HUES64 (cell line): Measurements from ENCODE around the gene DNAJB12.
A peak's percentile ranks its signal among the peaks of the same experiment; 100 is the strongest.

Experiments
- H3K27ac ChIP-seq: 2 replicates; pipeline ENCODE4 v1.7.0; 2013; ENCODE audit warnings: low read depth, low read length, inconsistent platforms
- H3K27me3 ChIP-seq: 2 replicates; pipeline ENCODE4 v1.6.1; 2013; ENCODE audit warnings: mild to moderate bottlenecking, low read length; ENCODE audit not compliant: insufficient read depth
- H3K36me3 ChIP-seq: 2 replicates; pipeline ENCODE4 v1.6.1; 2013; ENCODE audit warnings: mild to moderate bottlenecking, low read length; ENCODE audit not compliant: insufficient read depth
- H3K4me1 ChIP-seq: 2 replicates; pipeline ENCODE4 v1.6.1; 2013; ENCODE audit warnings: mild to moderate bottlenecking, low read length, moderate library complexity; ENCODE audit not compliant: insufficient read depth
- H3K4me3 ChIP-seq: 2 replicates; pipeline ENCODE4 v1.5.1; 2013; ENCODE audit warnings: mild to moderate bottlenecking, low read length, moderate library complexity
- H3K9ac ChIP-seq: 2 replicates; pipeline ENCODE4 v1.6.1; 2013; ENCODE audit warnings: mild to moderate bottlenecking, low read depth, low read length
- H3K9me3 ChIP-seq: 2 replicates; pipeline ENCODE4 v1.6.1; 2013; ENCODE audit warnings: low read depth, low read length; ENCODE audit not compliant: insufficient read depth
- WGBS: fragments of 150-250, 120-280 bp; methylation state at CpG from one replicate; pipeline ENCODE4 v1.1.7; 2013; ENCODE audit warnings: missing lambda C conversion rate; 5-methylcytosine and 5-hydroxymethylcytosine counted together

Gene DNAJB12

GRCh38 chr10:72337039-72337629 lies 17.6 kb downstream of the DNAJB12 start:
- WGBS = 62% methylated on average over 5 of the region's 5 CpGs

DNA sequence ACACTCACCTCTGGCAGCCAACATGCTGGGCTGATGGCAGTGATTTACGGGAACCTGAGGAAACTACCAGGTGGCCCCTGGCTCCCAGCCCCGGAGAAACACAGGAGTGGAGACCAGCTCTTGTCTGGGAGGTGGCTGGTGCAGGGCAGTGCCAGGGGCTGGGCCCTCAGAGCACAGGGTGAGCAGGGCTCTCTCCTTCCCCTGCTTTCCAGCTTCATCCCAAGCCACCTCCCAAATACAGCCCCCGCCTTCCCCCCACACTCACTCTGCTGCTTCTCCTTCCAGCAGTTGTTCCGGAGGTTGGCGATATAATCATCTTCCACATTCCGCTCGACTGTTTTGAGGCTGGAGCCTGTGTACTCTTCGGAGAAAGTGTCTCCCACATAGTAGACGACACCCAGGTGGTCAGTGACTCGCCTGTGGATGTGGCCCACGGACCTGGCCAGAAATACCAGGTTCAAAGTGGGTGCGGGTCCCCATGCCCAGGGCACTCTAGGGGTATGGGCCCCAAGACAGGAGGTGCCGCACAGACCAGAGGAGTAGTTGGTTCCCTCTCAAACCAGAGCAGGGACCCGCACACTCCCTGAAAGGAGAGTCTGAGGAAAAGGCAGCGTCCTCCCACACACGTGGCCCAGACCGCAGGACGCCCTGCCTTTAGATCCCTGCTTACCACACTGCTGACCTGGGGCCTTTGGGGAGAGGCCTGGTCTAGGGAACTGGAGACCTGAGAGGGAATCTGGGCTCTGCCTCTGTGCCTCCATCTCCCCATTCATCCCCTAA lies 18.3 kb downstream of the DNAJB12 start:
- H3K27me3 ChIP-seq = no peaks in the 10 kb centered on the region
- H3K9ac ChIP-seq = no peak overlapping the region
- peaks cover 11% of the 10 kb centered on the region for H3K4me1 ChIP-seq
- 95% methylated on average over 18 of the region's 18 CpGs for WGBS
- no peak overlapping the region for H3K27ac ChIP-seq
- peaks cover 57% of the 10 kb centered on the region for H3K36me3 ChIP-seq
- no peaks in the 10 kb centered on the region for H3K9me3 ChIP-seq
- no peak overlapping the region for H3K4me3 ChIP-seq

More at GRCh38 chr10:72337039-72337629, 17.6 kb downstream of the DNAJB12 start:
- Histone ChIP-seq H3K27ac (no peak overlapping the region), H3K9ac (no peak overlapping the region), H3K9me3 (no peaks in the 10 kb centered on the region), H3K27me3 (no peaks in the 10 kb centered on the region), H3K4me1 (peaks cover 7% of the 10 kb centered on the region; the same call in 1 of the 2 replicates), H3K4me3 (no peak overlapping the region), H3K36me3 (peaks cover 61% of the 10 kb centered on the region)

GRCh38 chr10:72335394-72336258 lies 19.1 kb downstream of the DNAJB12 start:
- 94% methylated on average over 20 of the region's 20 CpGs for WGBS

GRCh38 chr10:72334825-72335393 lies 19.8 kb downstream of the DNAJB12 start:
- H3K9ac ChIP-seq = no peak overlapping the region
- no peaks in the 10 kb centered on the region for H3K9me3 ChIP-seq
- H3K4me3 ChIP-seq = no peak overlapping the region
- peaks cover 57% of the 10 kb centered on the region for H3K36me3 ChIP-seq
- WGBS = 85% methylated on average over 15 of the region's 16 CpGs
- peak overlapping the region; percentile 33 for H3K27ac ChIP-seq
- H3K27me3 ChIP-seq = no peaks in the 10 kb centered on the region
- peaks cover 17% of the 10 kb centered on the region for H3K4me1 ChIP-seq

More at GRCh38 chr10:72335394-72336258, 19.1 kb downstream of the DNAJB12 start:
- H3K27ac ChIP-seq = no peak overlapping the region
- H3K4me1 ChIP-seq = peaks cover 17% of the 10 kb centered on the region
- H3K4me3 ChIP-seq = no peak overlapping the region
- H3K9ac ChIP-seq = no peak overlapping the region
- no peaks in the 10 kb centered on the region for H3K27me3 ChIP-seq
- peaks cover 57% of the 10 kb centered on the region for H3K36me3 ChIP-seq
- H3K9me3 ChIP-seq = no peaks in the 10 kb centered on the region

- Histone ChIP-seq H3K9ac (no peak overlapping the region), H3K27ac (peak overlapping the region; percentile 33), H3K36me3 (peaks cover 51% of the 10 kb centered on the region), H3K27me3 (no peaks in the 10 kb centered on the region), H3K4me1 (peaks cover 18% of the 10 kb centered on the region), H3K9me3 (no peaks in the 10 kb centered on the region), H3K4me3 (no peak overlapping the region)
- WGBS = 80% methylated on average over 17 of the region's 17 CpGs
Measured at GRCh38 chr10:72334196-72334824, 20.4 kb downstream of the DNAJB12 start.

DNA sequence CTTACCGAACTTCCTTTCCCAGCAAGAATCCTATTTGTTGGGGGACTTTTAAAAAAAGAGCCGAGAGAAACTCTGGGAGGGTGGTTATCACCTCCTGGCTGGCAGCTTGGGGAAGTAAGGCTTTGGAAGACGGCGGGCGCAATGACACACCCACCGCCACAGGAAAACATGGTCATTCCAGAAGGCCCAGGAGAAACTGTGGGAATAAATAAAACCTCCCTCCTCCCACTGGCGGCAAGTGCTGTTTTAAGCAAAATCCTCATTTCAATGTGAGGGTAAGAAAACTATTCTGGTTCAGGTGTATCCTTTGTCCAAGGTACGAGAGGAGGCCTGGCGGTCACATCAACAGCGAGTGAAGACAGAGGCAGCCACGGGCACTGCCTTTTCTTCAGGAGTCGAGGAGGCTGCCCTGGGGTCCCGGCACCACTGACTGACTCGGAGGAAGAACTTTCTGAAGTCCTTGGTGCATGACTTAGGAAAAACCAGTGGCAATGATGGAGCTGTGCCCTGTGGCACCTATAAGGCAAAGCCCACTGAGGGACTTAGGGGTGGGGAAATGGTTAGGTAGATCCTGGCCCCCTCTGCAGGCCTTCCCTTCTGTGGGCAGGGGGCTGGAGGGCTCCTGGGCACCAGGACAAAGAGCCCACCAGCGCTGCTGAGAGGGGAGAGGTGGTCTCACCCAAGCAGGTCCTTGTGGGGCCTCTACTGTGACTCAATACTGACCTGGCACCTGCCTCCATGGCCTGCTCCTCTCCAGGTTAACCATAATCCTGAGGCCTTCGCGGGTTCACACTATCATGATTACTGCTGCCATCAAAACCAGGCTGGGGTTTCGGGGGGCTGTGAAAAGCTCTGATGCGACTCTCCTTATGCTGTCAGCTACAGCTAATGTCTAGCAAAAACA lies 21.4 kb downstream of the DNAJB12 start:
- H3K9ac ChIP-seq = no peak overlapping the region
- peaks cover 45% of the 10 kb centered on the region for H3K36me3 ChIP-seq
- 93% methylated on average over 18 of the region's 19 CpGs for whole genome bisulfite sequencing
- no peak overlapping the region for H3K4me3 ChIP-seq
- H3K9me3 ChIP-seq = no peaks in the 10 kb centered on the region
- peaks cover 27% of the 10 kb centered on the region for H3K4me1 ChIP-seq
- H3K27me3 ChIP-seq = no peaks in the 10 kb centered on the region
- H3K27ac ChIP-seq = 0 out of 2 replicates have a peak overlapping the region, but pooled peaks have one; percentile 33

- Histone ChIP-seq H3K9ac (peak overlapping the region; percentile 37; the same call in 1 of the 2 replicates), H3K27me3 (no peaks in the 10 kb centered on the region), H3K4me3 (no peak overlapping the region), H3K9me3 (no peaks in the 10 kb centered on the region), H3K36me3 (peaks cover 37% of the 10 kb centered on the region), H3K27ac (peak overlapping the region; percentile 24; the same call in 1 of the 2 replicates), H3K4me1 (peaks cover 27% of the 10 kb centered on the region)
- WGBS = 64% methylated on average over 11 of the region's 12 CpGs
Measured at GRCh38 chr10:72332423-72333111, 22.2 kb downstream of the DNAJB12 start.

GRCh38 chr10:72331575-72332422 lies 22.9 kb downstream of the DNAJB12 start:
- Histone ChIP-seq H3K4me1 (peaks cover 27% of the 10 kb centered on the region), H3K9ac (peak overlapping the region; percentile 37; the same call in 1 of the 2 replicates), H3K27me3 (no peaks in the 10 kb centered on the region), H3K9me3 (no peaks in the 10 kb centered on the region), H3K4me3 (no peak overlapping the region), H3K36me3 (peaks cover 31% of the 10 kb centered on the region), H3K27ac (peak overlapping the region; percentile 41; the same call in 1 of the 2 replicates)
- 42% methylated on average over 25 of the region's 27 CpGs for WGBS

DNA sequence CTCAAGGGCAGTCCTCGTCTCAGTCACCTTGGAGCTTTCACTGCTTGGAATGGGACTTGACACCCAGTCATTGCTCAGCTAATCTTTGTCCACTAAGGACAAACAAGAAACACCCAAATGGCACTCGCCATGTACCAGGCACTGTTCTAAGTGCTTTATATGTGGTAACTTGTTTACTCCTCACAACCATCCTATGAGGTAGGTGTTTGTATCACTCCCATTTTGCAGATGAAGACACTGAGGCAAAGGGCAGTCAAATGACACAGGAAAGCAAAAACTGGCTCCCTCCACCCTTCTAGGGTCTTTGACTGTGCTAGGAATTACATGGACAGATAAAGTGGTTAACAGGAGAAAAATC lies 24.7 kb downstream of the DNAJB12 start:
- H3K9me3 ChIP-seq = no peaks in the 10 kb centered on the region
- H3K4me3 ChIP-seq = no peak overlapping the region
- no peaks in the 10 kb centered on the region for H3K27me3 ChIP-seq
- H3K9ac ChIP-seq = no peak overlapping the region
- peaks cover 13% of the 10 kb centered on the region for H3K36me3 ChIP-seq
- H3K27ac ChIP-seq = no peak overlapping the region
- WGBS = 83% methylated on average over 1 of the region's 2 CpGs
- H3K4me1 ChIP-seq = peaks cover 27% of the 10 kb centered on the region
